ENCODE data around the gene SLC26A4.

SLC26A4 gene

DNA sequence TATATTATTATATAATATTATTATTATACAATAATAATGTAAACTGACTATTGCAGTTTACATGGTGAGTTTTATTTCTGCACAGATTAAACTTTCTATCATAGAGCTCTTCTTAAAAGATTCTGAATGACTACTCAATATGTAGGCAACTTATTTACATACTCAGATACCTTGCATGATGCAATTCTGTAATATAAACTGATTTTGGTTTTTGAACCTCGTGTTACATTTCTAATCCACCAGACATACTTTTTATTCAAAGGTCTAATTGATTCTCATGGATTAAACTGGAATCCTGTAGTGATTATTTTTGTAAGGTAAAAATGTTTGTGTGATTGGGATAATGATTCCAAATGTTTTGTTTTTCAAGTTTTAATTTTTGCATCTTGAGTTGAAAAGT is 19.9 kb downstream of the SLC26A4 start:
- Histone ChIP-seq H3K27me3 (ENCODE audit: low read length) (no peaks in the 10 kb centered on the region), H2AFZ (ENCODE audit: low read depth, low read length, severe bottlenecking) (no peak overlapping the region), H3K79me2 (ENCODE audit: insufficient read depth, low read length) (no peaks in the 10 kb centered on the region), H3K4me2 (ENCODE audit: low read depth, low read length, poor library complexity, severe bottlenecking) (no peak overlapping the region), H3K36me3 (ENCODE audit: low read length) (no peaks in the 10 kb centered on the region), H3K9ac (ENCODE audit: low read length) (no peak overlapping the region), H3K9me2 (replicated peaks; ENCODE audit: insufficient read depth, low read length) (no peaks in the 10 kb centered on the region), H4K20me1 (ENCODE audit: low read depth, low read length) (no peaks in the 10 kb centered on the region), H3K9me3 (ENCODE audit: insufficient read depth, low read length) (no peaks in the 10 kb centered on the region), H3F3A (ENCODE audit: insufficient read depth) (no peaks in the 10 kb centered on the region), H3K27ac (ENCODE audit: low read depth, low read length) (no peak overlapping the region), H3K4me3 (ENCODE audit: insufficient read depth, low read length, poor library complexity, severe bottlenecking) (no peak overlapping the region)
- TF ChIP-seq, protein P1, sequence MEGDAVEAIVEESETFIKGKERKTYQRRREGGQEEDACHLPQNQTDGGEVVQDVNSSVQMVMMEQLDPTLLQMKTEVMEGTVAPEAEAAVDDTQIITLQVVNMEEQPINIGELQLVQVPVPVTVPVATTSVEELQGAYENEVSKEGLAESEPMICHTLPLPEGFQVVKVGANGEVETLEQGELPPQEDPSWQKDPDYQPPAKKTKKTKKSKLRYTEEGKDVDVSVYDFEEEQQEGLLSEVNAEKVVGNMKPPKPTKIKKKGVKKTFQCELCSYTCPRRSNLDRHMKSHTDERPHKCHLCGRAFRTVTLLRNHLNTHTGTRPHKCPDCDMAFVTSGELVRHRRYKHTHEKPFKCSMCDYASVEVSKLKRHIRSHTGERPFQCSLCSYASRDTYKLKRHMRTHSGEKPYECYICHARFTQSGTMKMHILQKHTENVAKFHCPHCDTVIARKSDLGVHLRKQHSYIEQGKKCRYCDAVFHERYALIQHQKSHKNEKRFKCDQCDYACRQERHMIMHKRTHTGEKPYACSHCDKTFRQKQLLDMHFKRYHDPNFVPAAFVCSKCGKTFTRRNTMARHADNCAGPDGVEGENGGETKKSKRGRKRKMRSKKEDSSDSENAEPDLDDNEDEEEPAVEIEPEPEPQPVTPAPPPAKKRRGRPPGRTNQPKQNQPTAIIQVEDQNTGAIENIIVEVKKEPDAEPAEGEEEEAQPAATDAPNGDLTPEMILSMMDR (IDR thresholded peaks at IDR 0.05; ENCODE audit: insufficient read depth, low read length, poor library complexity, severe bottlenecking): no peak
- no peak for TF ChIP-seq EZH2phosphoT487 (conservative IDR thresholded peaks at IDR 0.05; ENCODE audit: low read length)

DNA sequence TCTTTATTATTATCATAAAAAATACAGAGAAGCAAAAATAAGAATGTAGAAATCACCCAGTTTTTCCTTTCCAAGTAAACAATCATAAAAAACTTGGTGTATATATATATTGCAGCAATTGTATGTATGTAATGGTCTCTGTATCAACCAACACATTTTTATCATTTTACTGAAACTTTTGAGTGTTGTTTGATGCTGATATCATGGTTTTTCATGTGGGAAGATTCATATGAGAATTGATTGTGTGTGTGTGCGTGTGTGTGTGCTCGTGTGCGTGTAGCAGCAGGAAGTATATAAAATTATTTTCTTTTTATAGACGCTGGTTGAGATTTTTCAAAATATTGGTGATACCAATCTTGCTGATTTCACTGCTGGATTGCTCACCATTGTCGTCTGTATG is 22.3 kb downstream of the SLC26A4 start:
- no peaks in the 10 kb centered on the region for H3K79me2 ChIP-seq (ENCODE audit: insufficient read depth, low read length)
- H3K27ac ChIP-seq (ENCODE audit: low read depth, low read length): no peak overlapping the region
- no peaks in the 10 kb centered on the region for H3F3A ChIP-seq (ENCODE audit: insufficient read depth)
- no peaks in the 10 kb centered on the region for H3K9me2 ChIP-seq (replicated peaks; ENCODE audit: insufficient read depth, low read length)
- H3K27me3 ChIP-seq (ENCODE audit: low read length): no peaks in the 10 kb centered on the region
- TF ChIP-seq EZH2phosphoT487 (conservative IDR thresholded peaks at IDR 0.05; ENCODE audit: low read length): no peak
- TF ChIP-seq, protein P1 (IDR thresholded peaks at IDR 0.05; ENCODE audit: insufficient read depth, low read length, poor library complexity, severe bottlenecking): no peak
- H3K9ac ChIP-seq (ENCODE audit: low read length): no peak overlapping the region
- no peaks in the 10 kb centered on the region for H3K36me3 ChIP-seq (ENCODE audit: low read length)
- no peak overlapping the region for H3K4me3 ChIP-seq (ENCODE audit: insufficient read depth, low read length, poor library complexity, severe bottlenecking)
- H3K4me2 ChIP-seq (ENCODE audit: low read depth, low read length, poor library complexity, severe bottlenecking): no peak overlapping the region
- H4K20me1 ChIP-seq (ENCODE audit: low read depth, low read length): no peaks in the 10 kb centered on the region
- no peak overlapping the region for H2AFZ ChIP-seq (ENCODE audit: low read depth, low read length, severe bottlenecking)
- no peaks in the 10 kb centered on the region for H3K9me3 ChIP-seq (ENCODE audit: insufficient read depth, low read length)

DNA sequence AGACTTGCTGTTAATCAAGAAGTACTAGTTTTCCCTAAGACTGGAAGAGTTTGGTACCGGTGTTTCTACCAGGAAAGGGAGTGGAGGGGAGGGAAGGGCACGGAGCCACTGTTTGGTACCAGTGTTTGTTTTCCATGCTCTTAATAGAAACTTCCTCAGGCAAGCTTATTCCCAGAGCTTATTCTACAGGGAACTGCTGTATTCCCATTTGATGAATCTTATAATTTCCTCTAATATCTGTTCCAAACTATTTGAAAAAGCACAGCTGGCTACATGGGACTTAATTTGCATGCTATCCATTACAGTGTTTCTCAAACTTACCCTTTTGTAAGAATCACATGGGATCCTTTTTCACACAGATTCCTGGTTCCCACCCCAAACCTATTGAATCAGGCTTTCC is 23.7 kb downstream of the SLC26A4 start:
- Histone ChIP-seq H3K4me3 (ENCODE audit: insufficient read depth, low read length, poor library complexity, severe bottlenecking) (no peak overlapping the region), H3K79me2 (ENCODE audit: insufficient read depth, low read length) (no peaks in the 10 kb centered on the region), H2AFZ (ENCODE audit: low read depth, low read length, severe bottlenecking) (no peak overlapping the region), H3K27me3 (ENCODE audit: low read length) (no peaks in the 10 kb centered on the region), H3K4me2 (ENCODE audit: low read depth, low read length, poor library complexity, severe bottlenecking) (no peak overlapping the region), H3K9me3 (ENCODE audit: insufficient read depth, low read length) (no peaks in the 10 kb centered on the region), H3K27ac (ENCODE audit: low read depth, low read length) (no peak overlapping the region), H4K20me1 (ENCODE audit: low read depth, low read length) (no peaks in the 10 kb centered on the region), H3K9ac (ENCODE audit: low read length) (no peak overlapping the region), H3K9me2 (replicated peaks; ENCODE audit: insufficient read depth, low read length) (no peaks in the 10 kb centered on the region), H3F3A (ENCODE audit: insufficient read depth) (no peaks in the 10 kb centered on the region), H3K36me3 (ENCODE audit: low read length) (no peaks in the 10 kb centered on the region)
- TF ChIP-seq EZH2phosphoT487 (conservative IDR thresholded peaks at IDR 0.05; ENCODE audit: low read length): no peak
- TF ChIP-seq, protein P1 (IDR thresholded peaks at IDR 0.05; ENCODE audit: insufficient read depth, low read length, poor library complexity, severe bottlenecking): no peak

Data from SU-DHL-6 (cell line).